Measurements from ENCODE around the gene CSF1.

DNA sequence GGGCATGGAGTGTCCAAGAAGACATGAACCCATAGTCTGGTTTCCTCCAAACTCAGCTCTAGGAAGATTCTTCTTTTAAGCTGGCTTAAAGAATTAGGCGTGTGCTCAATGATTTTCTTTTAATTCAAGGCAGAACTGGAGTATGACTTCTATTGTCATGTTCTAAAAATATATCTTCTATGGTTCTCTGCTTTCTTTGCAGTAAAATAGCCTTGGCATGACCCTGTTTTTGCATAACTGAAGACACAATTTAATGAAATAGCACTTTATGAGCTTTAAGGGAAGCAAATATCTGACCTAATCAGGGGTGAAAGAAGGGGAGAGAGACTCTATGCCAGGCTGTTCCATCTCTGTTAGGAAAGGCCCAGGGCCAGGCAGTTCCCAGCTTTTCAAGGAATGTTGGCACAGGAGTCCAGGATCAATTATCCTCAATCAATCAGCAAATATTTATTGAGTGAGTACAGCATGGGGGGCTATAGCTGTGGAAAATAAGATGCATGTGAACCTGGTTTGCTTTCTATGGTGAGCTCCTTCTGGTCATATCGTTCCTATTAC is 7.2 kb upstream of the CSF1 start:
- TF ChIP-seq ARNT (IDR thresholded peaks at IDR 0.05) (no peak), ELF4 (IDR thresholded peaks at IDR 0.05) (no peak), FOXK2 (IDR thresholded peaks at IDR 0.05) (no peak), FOXM1 (IDR thresholded peaks at IDR 0.05; ENCODE audit: borderline replicate concordance) (no peak), HDGF (IDR thresholded peaks at IDR 0.05; ENCODE audit: borderline replicate concordance) (no peak), BHLHE40 (IDR thresholded peaks at IDR 0.05; ENCODE audit: borderline replicate concordance) (no peak), FOXA1 (IDR thresholded peaks at IDR 0.05) (no peak), TARDBP (IDR thresholded peaks at IDR 0.05) (no peak), SP1 (IDR thresholded peaks at IDR 0.05) (no peak), L3MBTL2 (conservative IDR thresholded peaks at IDR 0.05) (no peak), SUZ12 (IDR thresholded peaks at IDR 0.05) (no peak)
- TF ChIP-seq, protein P1, sequence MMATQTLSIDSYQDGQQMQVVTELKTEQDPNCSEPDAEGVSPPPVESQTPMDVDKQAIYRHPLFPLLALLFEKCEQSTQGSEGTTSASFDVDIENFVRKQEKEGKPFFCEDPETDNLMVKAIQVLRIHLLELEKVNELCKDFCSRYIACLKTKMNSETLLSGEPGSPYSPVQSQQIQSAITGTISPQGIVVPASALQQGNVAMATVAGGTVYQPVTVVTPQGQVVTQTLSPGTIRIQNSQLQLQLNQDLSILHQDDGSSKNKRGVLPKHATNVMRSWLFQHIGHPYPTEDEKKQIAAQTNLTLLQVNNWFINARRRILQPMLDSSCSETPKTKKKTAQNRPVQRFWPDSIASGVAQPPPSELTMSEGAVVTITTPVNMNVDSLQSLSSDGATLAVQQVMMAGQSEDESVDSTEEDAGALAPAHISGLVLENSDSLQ (IDR thresholded peaks at IDR 0.05) = no peak
